ENCODE data around the gene SPACA9.

Gene SPACA9

DNA sequence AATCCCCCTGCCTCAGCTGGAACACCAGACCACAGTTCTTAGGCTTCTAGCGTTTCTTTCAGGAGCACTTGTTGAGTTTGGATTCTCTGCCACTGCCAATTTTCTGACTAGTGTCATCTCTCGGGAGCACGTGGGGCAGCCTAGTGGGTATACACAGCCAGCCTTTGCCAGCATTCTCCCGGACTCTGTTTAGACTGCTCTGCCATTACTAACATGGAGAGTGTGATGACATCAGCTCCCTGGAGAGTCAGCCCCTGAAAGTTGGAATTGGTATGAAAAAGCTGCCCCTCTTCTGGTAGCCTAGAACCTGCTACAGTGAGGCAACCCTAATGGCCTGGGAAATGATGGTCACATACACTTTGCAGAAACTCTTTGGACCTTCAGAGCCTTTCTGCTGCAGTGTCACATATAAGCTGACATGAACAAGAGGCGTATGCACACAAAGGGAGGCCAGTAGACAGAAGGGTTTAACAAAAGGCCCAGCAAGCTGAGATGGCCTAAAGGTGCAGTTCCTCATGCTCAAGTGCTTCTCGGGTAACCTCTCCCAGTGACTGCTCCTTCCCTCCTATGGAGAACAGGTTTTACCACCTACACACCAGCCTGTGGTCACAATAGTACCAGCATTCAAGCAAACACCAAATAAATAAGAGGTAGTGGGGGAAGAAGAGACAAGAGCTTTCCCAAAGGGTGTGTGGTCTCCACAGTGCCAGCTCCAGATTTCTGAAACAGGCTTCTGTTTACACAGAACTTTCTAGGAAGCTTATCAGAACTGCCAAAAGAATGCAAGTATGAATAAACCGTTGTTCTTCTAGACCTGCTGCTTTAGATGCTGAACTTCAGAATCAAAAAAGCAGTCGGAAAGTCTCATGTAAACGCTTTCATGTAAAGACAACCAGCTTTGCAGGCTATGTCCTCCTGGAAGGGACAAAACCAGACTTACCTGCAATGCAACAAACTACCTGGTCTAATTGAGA, 16.5 kb downstream of the SPACA9 start:
- DNase-seq, result no peak

DNA sequence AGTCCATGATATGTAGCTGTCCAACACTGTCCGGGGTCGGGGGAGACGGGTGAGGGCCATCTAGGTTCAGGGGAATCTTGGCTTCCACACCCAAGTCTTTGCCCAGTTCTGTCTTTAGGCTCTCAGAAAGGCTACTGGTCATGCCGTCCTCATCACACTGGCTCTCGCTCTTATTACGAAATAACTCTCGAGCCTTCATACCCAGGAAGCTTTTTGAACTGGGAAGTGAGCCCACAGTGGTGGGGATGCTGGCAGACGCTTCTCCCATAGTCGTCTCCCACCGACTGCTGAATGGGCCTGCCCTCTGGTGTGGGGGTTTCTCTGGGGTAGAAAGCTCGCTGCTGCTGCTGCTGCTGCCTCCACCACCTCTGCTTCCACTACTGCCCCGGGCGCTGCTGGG, 17.6 kb downstream of the SPACA9 start:
- no peak for DNase-seq

- peak; percentile 64 to 83 for DNase-seq
Measured at GRCh38 chr9:132896906-132897305, 18.2 kb downstream of the SPACA9 start.

DNA sequence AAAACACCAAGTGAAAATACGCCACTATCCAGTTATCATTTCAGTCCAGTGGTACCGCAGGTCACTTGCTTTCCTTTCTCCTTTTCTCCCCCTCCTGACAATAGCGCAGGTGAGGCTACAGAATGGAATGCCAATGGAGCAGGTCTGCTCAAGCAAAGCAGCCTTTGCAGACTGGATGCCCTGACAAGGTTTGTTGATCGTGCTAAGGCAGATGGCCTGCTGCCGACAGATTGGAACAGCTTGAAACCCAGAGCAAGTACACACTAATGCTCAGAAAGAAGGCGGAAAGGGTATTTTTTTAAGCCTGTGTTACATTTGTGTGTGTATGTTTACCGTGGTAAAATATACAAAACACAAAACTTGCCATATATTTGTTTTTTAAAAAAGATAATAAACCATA, 19.4 kb downstream of the SPACA9 start:
- no peak for DNase-seq

GRCh38 chr9:132901858-132902831, 23.4 kb downstream of the SPACA9 start:
- DNase-seq, result peak; percentile 66 to 78

- DNase-seq, result no peak
Measured at GRCh38 chr9:132903574-132904492, 25.1 kb downstream of the SPACA9 start.

DNA sequence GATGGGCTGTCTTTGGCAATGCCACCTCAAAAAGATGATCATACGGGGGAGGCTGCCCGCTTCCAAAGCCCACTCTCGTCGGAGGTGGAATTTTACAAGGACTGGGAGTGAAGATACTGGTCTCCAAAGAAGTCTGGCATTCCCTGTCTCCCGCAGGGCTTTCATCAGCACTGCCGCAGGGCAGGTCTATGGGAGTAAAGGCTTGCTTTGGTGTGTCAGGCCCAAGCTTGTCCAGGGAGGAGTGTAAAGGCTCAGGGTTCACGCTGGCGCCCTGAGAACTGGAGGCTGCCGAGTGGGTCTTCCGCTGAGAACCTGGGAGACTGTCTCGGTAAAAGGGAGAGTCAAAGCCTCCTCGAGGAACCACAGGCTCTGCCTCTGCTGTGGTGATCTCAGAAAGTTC, 27.0 kb downstream of the SPACA9 start:
- no peak for DNase-seq

DNA sequence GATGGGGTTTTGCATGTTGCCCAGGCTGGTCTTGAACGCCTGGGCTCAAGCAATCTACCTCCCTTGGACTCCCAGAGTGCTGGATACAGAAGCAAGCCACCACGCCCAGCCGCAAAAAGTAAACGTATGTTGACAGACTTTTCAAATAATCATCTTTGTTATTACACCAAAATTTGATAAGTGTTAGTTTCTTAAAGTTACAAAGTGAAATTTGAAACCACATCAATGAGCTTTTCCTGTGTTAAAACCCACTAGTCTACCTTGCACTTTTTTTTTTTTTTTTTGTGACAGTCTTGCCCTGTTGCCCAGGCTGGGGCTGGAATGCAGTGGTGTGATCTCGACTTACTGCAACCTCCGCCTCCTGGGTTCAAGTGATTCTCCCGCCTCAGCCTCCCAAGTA, 29.9 kb downstream of the SPACA9 start:
- no peak for DNase-seq

DNA sequence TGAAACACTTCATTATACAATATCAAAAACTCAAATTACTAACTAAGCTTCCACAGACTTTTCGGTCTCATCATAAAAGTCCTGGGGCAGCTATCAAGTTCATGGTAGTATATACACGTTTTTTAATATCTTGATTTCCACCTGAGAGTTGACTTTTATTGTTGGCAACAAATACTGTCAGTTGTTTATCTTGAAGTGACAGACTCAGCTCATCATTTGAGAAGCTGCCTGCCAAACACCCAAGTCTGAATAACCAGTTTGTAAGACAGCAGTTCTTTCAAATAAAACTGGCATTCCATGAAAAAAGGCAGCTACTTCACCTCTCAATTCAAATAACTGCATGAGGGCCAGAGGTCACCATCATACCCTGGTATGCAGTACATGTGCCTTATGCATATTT, 30.6 kb downstream of the SPACA9 start:
- no peak for DNase-seq

DNA sequence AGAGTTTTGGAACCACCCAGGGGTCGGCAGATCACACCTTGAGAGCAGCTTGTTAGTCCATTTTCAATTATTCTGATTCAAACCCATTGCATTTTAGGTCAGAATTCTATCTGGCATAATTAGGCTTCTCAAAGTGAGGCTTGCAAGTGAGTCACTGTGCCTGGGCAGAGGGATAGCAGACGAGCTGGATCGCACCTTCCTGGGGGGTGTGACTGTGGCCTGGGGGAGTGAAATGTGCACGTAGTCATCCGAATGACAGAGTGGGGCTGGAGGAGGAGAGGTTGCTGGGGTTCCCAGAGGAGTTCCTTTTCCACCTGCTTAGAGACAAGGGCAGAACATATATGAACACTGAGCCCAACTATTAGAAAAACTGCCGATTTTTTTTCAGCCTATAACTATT, 31.7 kb downstream of the SPACA9 start:
- no peak for DNase-seq

- DNase-seq, result no peak
Measured at GRCh38 chr9:132912131-132912530, 33.4 kb downstream of the SPACA9 start.

DNA sequence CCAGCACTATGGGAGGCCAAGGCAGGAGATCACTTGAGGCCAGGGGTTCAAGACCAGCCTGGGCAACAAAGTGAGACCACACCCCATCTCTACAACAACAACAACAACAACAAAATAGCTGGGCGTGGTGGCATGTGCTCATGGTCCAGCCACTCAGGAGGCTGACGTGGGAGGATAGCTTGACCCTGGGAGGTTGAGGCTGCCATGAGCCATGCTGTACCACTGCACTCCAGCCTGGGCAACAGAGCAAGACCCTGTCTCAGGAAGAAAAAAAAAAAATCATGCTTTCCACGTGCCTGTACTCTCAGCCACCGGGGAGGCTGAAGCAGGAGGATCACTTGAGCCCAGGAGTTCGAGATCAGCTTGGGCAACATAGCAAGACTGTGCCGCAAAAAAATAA, 36.2 kb downstream of the SPACA9 start:
- DNase-seq, result no peak

DNA sequence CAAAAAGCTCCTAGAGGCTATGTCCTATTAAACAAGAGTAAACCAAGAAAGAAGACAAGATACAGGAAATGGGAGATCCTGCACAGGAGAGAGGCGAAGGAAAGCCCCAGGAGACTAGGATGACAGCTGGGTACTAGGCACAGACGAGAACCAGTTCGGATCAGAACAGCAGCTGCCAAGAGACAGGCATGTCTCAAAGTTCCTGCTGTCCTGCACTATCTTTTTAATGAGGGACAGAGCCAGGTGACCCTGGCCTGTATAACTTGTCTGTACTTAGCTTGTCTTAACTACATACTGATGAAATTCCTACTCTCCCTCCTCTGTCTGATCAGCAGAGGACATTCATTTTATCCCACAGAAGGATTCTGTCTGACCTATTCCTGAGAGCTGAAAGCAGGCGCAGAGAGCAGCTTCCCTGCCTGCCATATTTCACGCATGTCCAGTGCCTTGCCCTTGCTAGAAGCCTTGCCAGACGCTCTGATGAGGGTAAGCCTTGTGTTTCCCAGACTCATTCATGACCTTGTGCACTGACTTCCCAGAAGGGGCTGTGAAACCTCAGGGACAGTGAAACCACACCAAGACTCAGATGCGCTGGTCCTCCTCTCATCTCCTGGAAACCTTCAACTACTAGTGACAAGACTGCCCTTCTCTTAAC, 41.0 kb downstream of the SPACA9 start:
- DNase-seq, result no peak

DNA sequence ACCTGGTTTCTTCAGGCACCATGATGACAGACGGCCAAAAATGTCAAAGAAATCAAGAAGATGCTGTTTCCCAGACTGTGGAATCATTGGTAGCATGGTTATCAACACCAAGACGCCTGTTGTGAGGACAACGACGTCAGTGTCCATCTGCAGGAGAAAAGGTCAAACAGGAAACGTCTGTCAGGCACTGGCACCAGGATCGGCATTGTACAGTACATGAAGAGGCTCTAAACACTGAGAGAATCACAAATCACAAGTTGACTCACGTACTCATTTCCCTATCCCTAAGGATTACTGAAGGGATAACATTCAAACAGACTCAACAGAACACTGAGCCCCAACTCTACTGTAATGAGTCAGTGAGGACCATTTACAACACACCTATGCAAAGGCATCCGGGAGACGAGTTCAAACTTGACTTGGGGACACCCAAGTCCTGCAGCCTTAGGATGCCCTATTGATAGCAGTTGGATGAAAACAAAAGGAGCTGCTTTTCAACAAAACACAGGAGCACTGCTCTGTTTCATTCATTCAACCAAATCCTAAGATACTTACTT, 44.7 kb downstream of the SPACA9 start:
- DNase-seq, result no peak

DNA sequence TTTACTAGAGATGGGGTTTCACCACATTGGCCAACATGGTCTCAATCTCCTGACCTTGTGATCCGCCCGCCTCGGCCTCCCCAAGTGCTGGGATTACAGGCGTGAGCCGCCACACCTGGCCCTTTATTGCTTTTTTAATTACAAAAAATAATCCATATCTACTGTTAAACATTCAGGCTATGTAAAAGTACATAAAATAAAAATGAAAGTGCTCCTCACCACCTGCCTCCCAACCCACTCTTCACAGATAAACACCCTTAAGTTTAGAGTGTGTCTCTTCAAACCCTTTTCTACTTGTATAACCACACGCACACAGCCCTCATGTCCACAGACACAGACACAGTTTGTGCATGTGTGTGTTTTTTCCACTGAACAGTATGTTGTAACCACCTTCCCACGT, 49.0 kb downstream of the SPACA9 start:
- DNase-seq, result no peak

DNA sequence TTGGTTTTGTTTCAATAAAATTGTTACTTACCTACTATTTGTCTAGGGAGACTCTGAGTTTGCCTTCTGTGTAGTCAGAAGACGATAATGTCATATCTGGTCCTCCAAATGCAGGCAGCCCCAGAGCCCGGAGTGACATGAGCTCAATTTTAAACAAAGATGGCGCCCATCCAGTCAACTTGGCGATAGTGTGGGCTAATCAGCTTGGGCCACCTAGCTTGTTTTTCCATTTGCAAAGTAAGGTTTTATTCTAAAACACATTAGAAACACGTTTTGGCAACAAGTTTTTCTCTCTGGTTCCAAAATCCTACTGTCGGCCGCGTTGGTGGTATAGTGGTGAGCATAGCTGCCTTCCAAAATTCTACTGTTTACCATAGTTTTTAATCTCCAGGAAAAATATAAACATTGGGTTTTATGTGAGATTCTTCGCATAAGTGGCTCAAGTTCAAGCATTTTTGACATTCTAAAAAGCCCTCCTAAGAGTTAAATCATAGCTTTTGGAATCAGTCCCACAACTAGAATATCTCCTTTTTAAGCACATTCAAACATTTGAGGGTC, 52.6 kb downstream of the SPACA9 start:
- no peak for DNase-seq

GRCh38 chr9:132935026-132935425, 56.3 kb downstream of the SPACA9 start:
- DNase-seq, result no peak

DNA sequence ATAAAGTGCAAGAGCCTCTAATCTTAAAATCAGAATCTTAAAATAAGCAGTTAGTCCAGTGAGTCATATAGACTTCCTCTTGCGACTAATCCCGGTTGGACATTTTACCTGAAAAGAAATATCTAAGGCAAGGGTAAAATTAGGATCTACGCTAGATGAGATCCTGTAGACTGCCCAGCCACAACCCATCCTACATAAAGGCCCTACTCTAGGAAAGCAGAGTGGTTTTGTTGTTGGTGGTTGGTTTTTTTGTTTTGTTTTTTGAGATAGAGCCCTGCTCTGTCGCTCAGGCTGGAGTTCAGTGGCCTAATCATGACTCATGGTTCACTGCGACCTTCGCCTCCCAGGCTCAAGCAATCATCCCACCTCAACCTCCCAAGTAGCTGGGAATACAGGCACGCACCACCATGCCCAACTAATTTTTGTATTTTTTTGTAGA, 58.8 kb downstream of the SPACA9 start:
- no peak for DNase-seq

- no peak for DNase-seq
Measured at GRCh38 chr9:132939169-132939568, 60.5 kb downstream of the SPACA9 start.

Measured in hippocampal formation (tissue), 2 donors.